Measurements from ENCODE around the gene ARFGAP2.

DNA sequence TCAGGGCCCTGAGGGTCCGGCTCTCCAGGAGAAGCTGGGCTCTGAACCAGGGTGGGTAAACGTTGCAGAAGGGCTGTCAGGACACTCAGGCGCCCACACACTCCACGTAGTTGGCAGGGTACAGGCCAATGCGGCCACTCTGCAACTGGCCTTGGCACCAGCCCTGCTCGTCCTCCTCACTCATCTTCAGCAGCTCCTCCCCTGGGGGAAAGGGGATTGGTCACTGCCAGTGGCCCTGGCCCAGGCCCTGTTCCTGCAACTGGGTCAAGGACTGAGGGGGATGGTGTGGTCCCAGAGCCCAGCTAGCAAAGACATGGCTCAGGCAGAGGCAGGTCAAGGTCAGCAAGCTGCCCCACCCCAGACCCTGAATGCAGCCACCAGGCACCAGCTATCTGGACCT is 1.2 kb upstream of the ARFGAP2 start:
- TF ChIP-seq, protein P1, sequence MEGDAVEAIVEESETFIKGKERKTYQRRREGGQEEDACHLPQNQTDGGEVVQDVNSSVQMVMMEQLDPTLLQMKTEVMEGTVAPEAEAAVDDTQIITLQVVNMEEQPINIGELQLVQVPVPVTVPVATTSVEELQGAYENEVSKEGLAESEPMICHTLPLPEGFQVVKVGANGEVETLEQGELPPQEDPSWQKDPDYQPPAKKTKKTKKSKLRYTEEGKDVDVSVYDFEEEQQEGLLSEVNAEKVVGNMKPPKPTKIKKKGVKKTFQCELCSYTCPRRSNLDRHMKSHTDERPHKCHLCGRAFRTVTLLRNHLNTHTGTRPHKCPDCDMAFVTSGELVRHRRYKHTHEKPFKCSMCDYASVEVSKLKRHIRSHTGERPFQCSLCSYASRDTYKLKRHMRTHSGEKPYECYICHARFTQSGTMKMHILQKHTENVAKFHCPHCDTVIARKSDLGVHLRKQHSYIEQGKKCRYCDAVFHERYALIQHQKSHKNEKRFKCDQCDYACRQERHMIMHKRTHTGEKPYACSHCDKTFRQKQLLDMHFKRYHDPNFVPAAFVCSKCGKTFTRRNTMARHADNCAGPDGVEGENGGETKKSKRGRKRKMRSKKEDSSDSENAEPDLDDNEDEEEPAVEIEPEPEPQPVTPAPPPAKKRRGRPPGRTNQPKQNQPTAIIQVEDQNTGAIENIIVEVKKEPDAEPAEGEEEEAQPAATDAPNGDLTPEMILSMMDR (IDR thresholded peaks at IDR 0.05; ENCODE audit: extremely low read depth in 1 of 2, insufficient read depth in 1 of 2, low read depth in 1 of 2, low read length in 2 of 2), result no peak
- no peak for TF ChIP-seq EZH2 (IDR thresholded peaks at IDR 0.05; ENCODE audit: borderline replicate concordance, low read depth, low read length, severe bottlenecking)
- TF ChIP-seq JUN (IDR thresholded peaks at IDR 0.05; ENCODE audit: borderline replicate concordance, insufficient read depth, insufficient read length, low read depth), result no peak
- no peak for TF ChIP-seq MYC (IDR thresholded peaks at IDR 0.05; ENCODE audit: low read depth, low read length)
